HepG2 (cell line): ENCODE results near the gene SLC5A10. TPM values are rescaled to one million over a fixed set of nuclear protein-coding genes. Genes with fewer than 3 reads are reported as not detected.

ENCODE experiments used
- DR1 ChIP-seq: sonication (generic); formaldehyde crosslinking; IDR thresholded peaks from 2 replicates; pipeline ENCODE4 v1.8.0; 2021; ENCODE audit warnings: mild to moderate bottlenecking, missing genetic modification reagents, inconsistent platforms
- GPN1 ChIP-seq: sonication (generic); formaldehyde crosslinking; IDR thresholded peaks from 2 replicates; pipeline ENCODE4 v1.5.1; 2020; ENCODE audit warnings: missing genetic modification reagents, borderline replicate concordance
- HIC2 ChIP-seq: sonication (generic); formaldehyde crosslinking; IDR thresholded peaks from 2 replicates; pipeline ENCODE4 v1.9.0; 2022; ENCODE audit warnings: low read depth, missing genetic modification reagents
- HMGXB4 ChIP-seq, 2 experiments: sonication (generic) in 1 of 2; formaldehyde crosslinking in 1 of 2; IDR thresholded peaks; 2 replicates each; pipeline versions ENCODE4 v1.4.0 to v1.6.1; 2018 to 2020; ENCODE audit warnings: missing genetic modification reagents in 2 of 2, borderline replicate concordance in 1 of 2, low read depth in 1 of 2, mild to moderate bottlenecking in 1 of 2, missing biosample characterization in 1 of 2
- JDP2 ChIP-seq: sonication (generic); formaldehyde crosslinking; IDR thresholded peaks from 2 replicates; pipeline ENCODE4 v1.8.1; 2022; ENCODE audit warnings: missing genetic modification reagents, borderline replicate concordance
- MED8 ChIP-seq: sonication (generic); formaldehyde crosslinking; IDR thresholded peaks from 2 replicates; pipeline ENCODE4 v1.8.1; 2023; ENCODE audit warnings: mild to moderate bottlenecking, missing genetic modification reagents; ENCODE audit not compliant: insufficient replicate concordance
- NFKBIZ ChIP-seq: IDR thresholded peaks from 2 replicates; pipeline ENCODE4 v1.6.1; 2018; ENCODE audit warnings: missing genetic modification reagents, missing compliant biosample characterization
- PATZ1 ChIP-seq: sonication (generic); formaldehyde crosslinking; IDR thresholded peaks from 2 replicates; pipeline ENCODE4 v1.4.0; 2020; ENCODE audit warnings: missing genetic modification reagents
- RAD21 ChIP-seq: fragments of 450-650 bp; formaldehyde crosslinking; IDR thresholded peaks from 2 replicates; pipeline ENCODE4 v1.5.0; 2020; ENCODE audit warnings: mild to moderate bottlenecking
- SAFB2 ChIP-seq: sonication (generic); formaldehyde crosslinking; IDR thresholded peaks from 2 replicates; pipeline ENCODE4 v1.5.1; 2020; ENCODE audit warnings: missing genetic modification reagents, low read depth, mild to moderate bottlenecking, borderline replicate concordance
- U2AF2 ChIP-seq: fragments of 200-400 bp; formaldehyde crosslinking; IDR thresholded peaks from 2 replicates; pipeline ENCODE4 v1.6.1; 2017; ENCODE audit warnings: low read depth, mild to moderate bottlenecking, low read length
- ZFP36 ChIP-seq: fragments of 150-350 bp; IDR thresholded peaks from 2 replicates; pipeline ENCODE4 v1.6.1; 2018; ENCODE audit warnings: borderline replicate concordance, low read length, low read depth; ENCODE audit not compliant: partially characterized antibody
- ZGPAT ChIP-seq: IDR thresholded peaks from 2 replicates; pipeline ENCODE4 v1.6.1; 2016; ENCODE audit warnings: mild to moderate bottlenecking
- ZNF264 ChIP-seq: sonication (generic); formaldehyde crosslinking; IDR thresholded peaks from 2 replicates; pipeline ENCODE4 v1.4.0; 2020; ENCODE audit warnings: missing genetic modification reagents
- ZNF317 ChIP-seq: sonication (generic); formaldehyde crosslinking; IDR thresholded peaks from 2 replicates; pipeline ENCODE4 v1.5.0; 2020; ENCODE audit warnings: mild to moderate bottlenecking, missing genetic modification reagents
- ZNF574 ChIP-seq: sonication (generic); formaldehyde crosslinking; IDR thresholded peaks from 2 replicates; pipeline ENCODE4 v1.4.0; 2020; ENCODE audit warnings: missing genetic modification reagents
- ZNF839 ChIP-seq: sonication (generic); formaldehyde crosslinking; IDR thresholded peaks from 2 replicates; pipeline ENCODE4 v1.4.0; 2020; ENCODE audit warnings: missing genetic modification reagents, mild to moderate bottlenecking, borderline replicate concordance
- polyA plus RNA-seq, 8 experiments: library from polyadenylated mRNA; depleted of rRNA in 3 of 8; stranded (reverse) in 7 of 8; unstranded in 1 of 8; fragments of >200 nt; fragmentation: Illumina TruSeq in 4 of 8; extraction: Trizol in 4 of 8; gene quantifications; 2 replicates each; pipeline versions ENCODE4 v1.2.1 to v1.2.3, GENCODE V29; 2011 to 2016; ENCODE audit warnings: low read depth in 4 of 8, missing spikeins in 1 of 8, mixed read lengths in 1 of 8; ENCODE audit not compliant: insufficient read depth in 1 of 8
- total RNA-seq, 5 experiments: library from RNA; depleted of rRNA; stranded (reverse); fragments of >200 nt; fragmentation: Illumina TruSeq; extraction: Trizol; gene quantifications; 2 replicates each; pipeline ENCODE4 v1.2.3, GENCODE V29; 2016; ENCODE audit warnings: low read depth in 1 of 5

The SLC5A10 gene
- total and polyA plus RNA-seq, 2 of the 13 experiments (the other 11 are each of a cell fraction or from before 2014, with no cell fraction given): 0.05 TPM; not detected in 1

GRCh38 chr17:19003543-19004420 is 51.8 kb downstream of the SLC5A10 start (continued):
- TF ChIP-seq ZNF574 (CRISPR knock-in tag) (peak; percentile 63), HMGXB4 (CRISPR knock-in tag; IDR thresholded peaks at IDR 0.05; ENCODE audit: borderline replicate concordance in 1 of 2, low read depth in 1 of 2) (peak; percentile 11 to 13; a peak in 2 of 4 replicates), JDP2 (no peak), PATZ1 (CRISPR knock-in tag) (no peak; the same call in none of the 2 replicates), ZNF839 (CRISPR knock-in tag) (no peak), U2AF2 (no peak), ZFP36 (no peak), ZNF317 (0 out of 2 replicates have a peak, but pooled peaks have one; percentile 5), NFKBIZ (CRISPR knock-in tag) (no peak), MED8 (CRISPR knock-in tag) (peak; percentile 59), SAFB2 (no peak), ZGPAT (CRISPR knock-in tag) (peak; percentile 58; the same call in 1 of the 2 replicates), GPN1 (CRISPR knock-in tag) (no peak), RAD21 (0 out of 2 replicates have a peak, but pooled peaks have one; percentile 27), HIC2 (CRISPR knock-in tag) (peak; percentile 85), ZNF264 (CRISPR knock-in tag) (no peak), DR1 (CRISPR knock-in tag) (no peak; the same call in 1 of the 2 replicates)
